GM21526 (cell line): ENCODE measurements around the gene CHCHD3.

Experiments
- ATAC-seq: cut with Tn5 transposase; IDR thresholded peaks from one replicate; pipeline ENCODE4 v1.9.1; 2021; ENCODE audit warnings: moderate library complexity; ENCODE audit not compliant: unreplicated experiment, low FRiP score

The CHCHD3 gene

DNA sequence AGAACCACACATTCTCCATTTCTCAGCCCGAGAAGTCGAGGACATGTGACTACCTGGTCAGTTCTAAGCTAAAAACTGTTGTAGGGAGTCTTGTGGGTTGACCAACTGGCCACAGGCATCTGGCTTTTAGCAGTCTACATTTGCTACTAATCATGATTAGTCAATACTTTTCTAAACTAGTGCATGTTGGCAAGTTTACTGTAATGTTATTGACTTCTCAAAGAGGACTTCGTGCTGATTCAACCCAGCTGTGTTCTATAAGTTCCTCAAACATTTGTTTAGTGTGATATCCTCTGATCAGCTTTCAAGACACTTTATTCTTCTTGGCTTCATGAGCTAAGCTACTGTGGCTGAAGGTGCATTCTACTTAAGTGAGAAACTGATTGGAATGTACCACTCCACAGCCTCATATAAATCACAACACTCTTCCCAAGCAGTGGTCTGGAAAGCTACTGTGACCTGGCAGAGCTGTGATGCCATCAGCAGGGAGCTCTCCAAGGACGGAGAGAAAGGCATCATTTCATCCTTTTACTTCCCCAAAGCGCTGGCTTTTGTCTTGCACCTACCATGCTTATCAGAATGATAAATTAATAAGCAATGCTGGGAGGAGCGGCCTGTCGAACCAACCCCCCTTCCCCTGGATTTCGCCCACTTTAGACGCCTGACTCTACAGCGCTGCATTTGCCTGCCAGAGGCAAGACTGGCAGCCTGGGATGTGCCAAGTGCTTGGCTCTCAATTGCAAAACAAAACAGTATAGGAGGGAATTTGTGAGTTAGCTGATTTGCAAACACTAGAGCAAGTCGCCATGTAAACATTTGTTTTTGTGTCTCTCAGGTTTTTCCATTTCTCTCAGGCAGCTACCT is 298.9 kb downstream of the CHCHD3 start:
- no peak for ATAC-seq

DNA sequence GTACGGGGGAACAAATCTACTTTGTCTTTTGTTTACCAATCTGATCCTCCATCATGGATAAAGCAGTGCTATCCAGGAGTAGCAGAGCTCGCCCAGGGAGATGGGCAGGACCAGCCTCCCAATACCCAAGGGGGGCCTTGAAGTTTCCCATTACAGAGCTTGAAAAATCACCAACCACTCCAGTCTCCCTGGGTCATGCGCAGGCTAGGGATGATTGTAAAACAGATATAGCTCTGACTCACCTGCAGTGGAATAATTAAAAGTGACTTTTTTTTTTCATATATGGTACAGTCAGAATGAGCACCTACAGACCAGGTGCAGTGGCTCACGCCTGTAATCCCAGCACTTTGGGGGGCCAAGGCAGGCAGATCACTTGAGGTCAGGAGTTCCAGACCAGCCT is 301.1 kb downstream of the CHCHD3 start:
- ATAC-seq = no peak

DNA sequence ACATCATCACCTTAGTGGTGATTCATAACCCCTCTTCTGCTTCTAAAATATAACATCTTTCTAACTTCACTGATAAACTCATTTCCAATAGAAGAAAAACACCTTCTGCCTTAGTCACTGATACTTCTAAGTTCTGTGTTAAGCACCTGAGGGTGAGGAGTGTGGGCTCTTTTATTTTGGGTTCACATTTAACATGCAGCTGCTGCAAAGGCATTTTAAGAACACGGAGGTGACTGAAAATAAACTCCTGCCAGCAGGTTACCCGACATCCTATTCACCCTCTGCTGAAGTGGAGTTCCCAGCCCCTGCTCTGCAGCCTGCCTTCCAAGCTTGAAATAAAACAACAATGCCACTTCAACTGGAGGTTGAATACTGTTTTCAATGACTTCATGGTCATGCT is 302.7 kb downstream of the CHCHD3 start:
- no peak for ATAC-seq

DNA sequence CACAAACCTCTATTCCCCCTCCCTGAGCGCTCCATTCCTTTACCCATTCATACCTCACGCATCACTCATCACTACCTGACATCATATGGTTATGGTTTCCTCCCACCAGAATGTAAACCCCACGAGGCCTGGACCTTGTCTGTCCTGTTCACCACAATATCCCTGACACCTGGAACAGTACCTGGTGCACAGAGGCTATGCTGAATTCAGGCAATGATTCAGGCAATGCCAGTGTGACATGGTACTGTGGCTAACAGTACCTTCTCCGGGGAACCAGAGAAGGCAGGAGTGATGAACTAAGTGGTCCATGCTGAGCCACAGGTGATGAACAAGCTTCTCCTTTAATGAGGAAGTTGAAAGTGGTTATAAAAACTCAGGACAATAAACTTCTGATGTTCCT is 303.1 kb downstream of the CHCHD3 start:
- ATAC-seq = no peak

GRCh38 chr7:132777956-132778355 is 303.9 kb downstream of the CHCHD3 start:
- no peak for ATAC-seq

DNA sequence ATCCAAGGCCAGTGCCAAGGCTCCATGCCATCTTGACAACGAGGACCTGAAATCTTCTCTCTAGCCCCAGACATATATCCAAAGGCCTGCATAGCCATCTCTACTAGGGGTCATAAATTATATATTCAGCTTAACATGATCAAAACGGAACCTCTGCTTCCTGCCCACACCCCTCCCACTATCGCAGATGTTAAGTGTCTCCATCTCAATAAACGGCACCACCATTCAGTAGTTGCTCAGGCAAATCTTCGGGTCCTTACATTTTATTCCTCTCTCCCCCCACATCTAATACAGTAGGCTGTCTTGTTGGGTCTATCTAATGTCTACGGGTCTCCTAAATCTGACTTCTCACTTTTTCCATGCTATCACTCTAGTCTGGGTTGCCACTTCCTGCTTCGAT is 304.5 kb downstream of the CHCHD3 start:
- ATAC-seq = no peak

- ATAC-seq = no peak
Observed at GRCh38 chr7:132776048-132776620, 305.8 kb downstream of the CHCHD3 start.

DNA sequence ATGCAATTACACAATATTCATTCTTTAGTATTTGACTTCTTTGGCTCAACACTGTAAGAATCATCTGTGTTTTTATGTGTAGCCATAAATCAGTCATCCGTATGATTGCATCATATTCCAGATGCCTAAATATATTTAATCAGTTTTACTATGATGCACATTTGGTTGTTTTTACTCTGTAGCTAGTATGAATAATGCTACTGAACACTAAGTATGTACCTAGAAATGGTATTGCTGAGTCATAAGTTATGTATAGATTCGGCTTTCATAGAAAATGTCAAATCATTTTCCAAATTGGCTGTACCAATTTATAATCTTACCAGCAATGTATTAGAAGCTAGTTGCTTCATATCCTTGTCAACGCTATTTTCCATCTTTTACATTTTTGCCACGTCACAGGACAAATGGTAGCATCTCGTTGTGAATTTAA is 308.3 kb downstream of the CHCHD3 start:
- ATAC-seq = no peak

GRCh38 chr7:132771301-132771730 is 310.6 kb downstream of the CHCHD3 start:
- ATAC-seq = no peak

- ATAC-seq = no peak
Observed at GRCh38 chr7:132770055-132770454, 311.8 kb downstream of the CHCHD3 start.

DNA sequence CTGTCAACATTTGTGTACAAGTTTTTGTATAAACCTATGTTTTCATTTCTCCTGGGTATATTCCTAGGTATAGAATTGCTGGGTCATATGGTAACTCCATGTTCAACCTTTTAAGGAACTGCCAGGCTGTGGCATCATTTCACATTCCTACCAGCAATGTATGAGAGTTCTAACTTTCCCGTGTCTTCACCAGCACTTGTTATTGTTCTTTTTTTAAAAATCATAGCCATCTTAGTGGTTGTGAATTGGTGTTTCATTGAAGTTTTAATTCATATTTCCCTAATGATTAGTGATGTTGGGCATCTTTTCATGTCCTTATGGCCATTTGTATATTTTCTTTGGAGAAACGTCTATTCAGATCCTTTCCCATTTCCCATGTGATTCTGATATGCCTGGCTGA is 312.6 kb downstream of the CHCHD3 start:
- no peak for ATAC-seq

DNA sequence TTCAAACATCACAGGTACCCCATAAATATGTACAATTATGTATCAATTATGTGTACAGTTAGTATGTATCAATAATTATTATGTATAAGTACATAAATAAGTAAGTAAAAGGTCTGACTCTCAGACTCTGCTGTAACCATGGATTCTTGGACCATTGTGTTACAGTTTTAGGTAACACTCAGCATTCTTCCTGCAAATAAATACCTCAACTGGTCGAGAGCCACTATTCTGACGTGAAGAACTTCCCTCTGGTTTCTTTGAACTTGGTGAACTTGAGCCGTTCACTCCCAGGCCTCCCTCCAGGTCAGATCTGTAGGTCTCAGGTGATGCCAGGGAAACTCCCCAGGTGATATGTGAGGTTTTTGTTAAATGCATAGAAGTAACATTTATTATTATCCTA is 313.8 kb downstream of the CHCHD3 start:
- ATAC-seq = no peak

GRCh38 chr7:132767378-132767777 is 314.5 kb downstream of the CHCHD3 start:
- no peak for ATAC-seq

GRCh38 chr7:132766660-132767059 is 315.2 kb downstream of the CHCHD3 start:
- ATAC-seq = no peak

GRCh38 chr7:132765861-132766260 is 316.0 kb downstream of the CHCHD3 start:
- ATAC-seq = no peak

GRCh38 chr7:132764762-132765161 is 317.1 kb downstream of the CHCHD3 start:
- ATAC-seq = no peak

DNA sequence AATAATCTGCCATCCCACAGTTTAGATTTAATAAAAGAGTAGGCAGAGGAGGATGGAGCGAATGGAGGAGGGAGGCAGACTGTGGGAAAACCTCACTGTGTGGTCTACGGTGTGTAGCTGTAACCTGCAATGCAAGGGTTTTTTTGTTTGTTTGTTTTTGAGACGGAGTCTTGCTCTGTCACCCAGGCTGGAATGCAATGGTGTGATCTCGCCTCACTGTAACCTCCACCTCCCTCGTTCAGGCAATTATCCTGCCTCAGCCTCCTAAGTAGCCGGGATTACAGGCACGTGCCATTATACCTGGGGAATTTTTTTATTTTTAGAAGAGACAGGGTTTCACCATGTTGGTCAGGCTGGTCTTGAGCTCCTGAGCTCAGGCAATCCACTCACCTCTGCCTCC is 321.0 kb downstream of the CHCHD3 start:
- no peak for ATAC-seq

- ATAC-seq = no peak
Observed at GRCh38 chr7:132760244-132760623, 321.7 kb downstream of the CHCHD3 start.

GRCh38 chr7:132759482-132760243 is 322.2 kb downstream of the CHCHD3 start:
- ATAC-seq = no peak

- no peak for ATAC-seq
Observed at GRCh38 chr7:132758986-132759385, 322.9 kb downstream of the CHCHD3 start.

DNA sequence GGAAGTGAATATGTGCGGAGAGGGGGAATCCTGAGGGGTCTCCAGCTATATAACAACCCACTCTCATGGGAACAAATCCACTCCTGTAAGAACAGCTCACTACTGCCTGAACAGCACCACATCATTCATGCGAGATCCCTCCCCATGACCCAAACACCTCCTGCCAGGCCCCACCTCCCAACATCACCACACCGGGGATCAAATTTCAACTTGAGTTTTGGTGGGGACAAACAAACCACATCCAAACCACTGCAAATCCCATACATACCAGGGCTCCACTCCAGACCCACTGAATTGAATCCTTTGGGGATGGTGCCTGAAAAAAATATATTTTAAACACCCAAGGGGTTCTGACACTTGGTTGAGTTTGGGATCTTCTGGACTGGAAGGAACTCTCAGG is 324.1 kb downstream of the CHCHD3 start:
- ATAC-seq = no peak
